ENCODE measurements around the gene CACNA1C. TPM values are rescaled to one million over a fixed set of nuclear protein-coding genes. Genes with fewer than 3 reads are reported as not detected.

CACNA1C gene
- total RNA-seq, 1 donor from 2014 or later, result 1.6 TPM

- DNase-seq (ENCODE audit: low read depth, low spot score), result no peak
- Mint-ChIP-seq H3K27me3 (ENCODE audit: low read depth) (no peaks in the 10 kb centered on the region), H3K9me3 (no peaks in the 10 kb centered on the region), H3K36me3 (ENCODE audit: low read depth) (no peaks in the 10 kb centered on the region), H3K4me3 (no peak overlapping the region), H3K4me1 (peaks cover 15% of the 10 kb centered on the region), H3K27ac (ENCODE audit: unreplicated experiment) (no peak overlapping the region)
- TF ChIP-seq, protein P1, sequence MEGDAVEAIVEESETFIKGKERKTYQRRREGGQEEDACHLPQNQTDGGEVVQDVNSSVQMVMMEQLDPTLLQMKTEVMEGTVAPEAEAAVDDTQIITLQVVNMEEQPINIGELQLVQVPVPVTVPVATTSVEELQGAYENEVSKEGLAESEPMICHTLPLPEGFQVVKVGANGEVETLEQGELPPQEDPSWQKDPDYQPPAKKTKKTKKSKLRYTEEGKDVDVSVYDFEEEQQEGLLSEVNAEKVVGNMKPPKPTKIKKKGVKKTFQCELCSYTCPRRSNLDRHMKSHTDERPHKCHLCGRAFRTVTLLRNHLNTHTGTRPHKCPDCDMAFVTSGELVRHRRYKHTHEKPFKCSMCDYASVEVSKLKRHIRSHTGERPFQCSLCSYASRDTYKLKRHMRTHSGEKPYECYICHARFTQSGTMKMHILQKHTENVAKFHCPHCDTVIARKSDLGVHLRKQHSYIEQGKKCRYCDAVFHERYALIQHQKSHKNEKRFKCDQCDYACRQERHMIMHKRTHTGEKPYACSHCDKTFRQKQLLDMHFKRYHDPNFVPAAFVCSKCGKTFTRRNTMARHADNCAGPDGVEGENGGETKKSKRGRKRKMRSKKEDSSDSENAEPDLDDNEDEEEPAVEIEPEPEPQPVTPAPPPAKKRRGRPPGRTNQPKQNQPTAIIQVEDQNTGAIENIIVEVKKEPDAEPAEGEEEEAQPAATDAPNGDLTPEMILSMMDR (conservative IDR thresholded peaks at IDR 0.05), result no peak
Measured at GRCh38 chr12:2359725-2360629, 307.2 kb downstream of the CACNA1C start.

GRCh38 chr12:2360630-2361170 lies 307.9 kb downstream of the CACNA1C start:
- Mint-ChIP-seq H3K4me1 (peaks cover 15% of the 10 kb centered on the region), H3K27me3 (ENCODE audit: low read depth) (no peaks in the 10 kb centered on the region), H3K4me3 (no peak overlapping the region), H3K27ac (ENCODE audit: unreplicated experiment) (no peak overlapping the region), H3K36me3 (ENCODE audit: low read depth) (no peaks in the 10 kb centered on the region), H3K9me3 (no peaks in the 10 kb centered on the region)
- TF ChIP-seq, protein P1 (conservative IDR thresholded peaks at IDR 0.05), result peak; percentile 55
- DNase-seq (ENCODE audit: low read depth, low spot score), result no peak

DNA sequence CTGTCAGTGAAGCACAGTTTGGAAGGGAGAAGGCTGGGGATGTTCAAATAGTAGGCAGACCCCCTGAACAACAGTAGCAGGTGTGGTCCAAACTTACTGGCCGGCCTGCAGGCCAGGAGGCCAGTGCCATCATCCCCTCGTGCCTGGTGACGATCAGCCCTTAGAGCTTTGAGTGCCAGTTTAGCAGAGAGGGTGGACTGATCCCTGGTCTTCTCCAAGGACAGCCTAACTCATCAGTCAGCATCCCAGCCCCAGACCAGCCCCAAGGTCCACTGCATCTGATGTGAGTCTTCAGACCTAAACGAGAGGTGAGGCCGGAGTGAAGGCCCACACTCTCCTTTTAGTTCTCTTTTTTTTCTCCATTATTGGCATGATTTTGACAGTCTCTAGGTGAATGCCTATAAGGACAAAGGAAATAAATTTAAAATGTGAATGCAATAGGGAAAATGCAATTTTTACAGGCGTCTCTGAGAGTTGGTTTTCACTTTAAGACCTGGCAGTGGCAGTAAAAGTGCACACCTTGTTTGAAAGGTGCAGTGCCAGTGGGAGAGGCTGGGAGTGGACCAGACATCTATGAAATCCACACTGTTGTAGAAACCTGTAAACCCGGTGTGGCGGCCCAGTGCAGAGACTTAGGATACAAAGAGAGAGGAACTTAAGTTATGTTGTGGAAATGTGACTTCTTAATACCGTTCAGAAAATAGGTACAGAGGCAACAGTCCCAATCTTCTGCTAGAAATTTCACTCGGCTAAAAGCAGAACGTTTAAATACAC lies 311.2 kb downstream of the CACNA1C start:
- Mint-ChIP-seq H3K4me1 (peaks cover 5% of the 10 kb centered on the region), H3K4me3 (no peak overlapping the region), H3K9me3 (peaks cover 5% of the 10 kb centered on the region), H3K36me3 (ENCODE audit: low read depth) (no peaks in the 10 kb centered on the region), H3K27ac (ENCODE audit: unreplicated experiment) (no peak overlapping the region), H3K27me3 (ENCODE audit: low read depth) (no peaks in the 10 kb centered on the region)
- TF ChIP-seq, protein P1 (conservative IDR thresholded peaks at IDR 0.05), result no peak
- no peak for DNase-seq (ENCODE audit: low read depth, low spot score)

DNA sequence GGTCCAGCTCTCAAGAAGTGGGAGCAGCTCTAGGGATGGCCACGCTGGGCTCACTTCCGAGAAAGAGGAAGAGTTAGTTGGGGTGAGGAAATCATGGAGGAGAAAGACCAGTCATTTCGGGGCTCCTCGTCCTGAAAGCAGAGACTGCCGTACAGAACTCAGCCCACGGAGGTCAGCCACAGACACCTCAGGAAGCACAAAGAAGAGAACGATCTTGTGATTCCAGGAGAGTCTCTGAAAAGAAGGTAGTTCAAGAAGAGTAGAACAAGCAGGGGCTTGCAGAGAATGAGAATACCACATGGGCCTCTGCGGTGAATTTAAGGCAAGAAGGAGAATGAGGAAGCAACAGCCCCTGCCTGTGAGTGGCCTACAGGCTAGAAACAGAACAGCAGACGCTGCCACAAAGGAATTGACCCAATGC lies 311.9 kb downstream of the CACNA1C start:
- Mint-ChIP-seq H3K27ac (ENCODE audit: unreplicated experiment) (no peak overlapping the region), H3K36me3 (ENCODE audit: low read depth) (no peaks in the 10 kb centered on the region), H3K9me3 (peaks cover 5% of the 10 kb centered on the region), H3K4me1 (peaks cover under 1% of the 10 kb centered on the region), H3K4me3 (no peak overlapping the region), H3K27me3 (ENCODE audit: low read depth) (no peaks in the 10 kb centered on the region)
- TF ChIP-seq, protein P1 (conservative IDR thresholded peaks at IDR 0.05), result peak; percentile 42
- no peak for DNase-seq (ENCODE audit: low read depth, low spot score)

DNA sequence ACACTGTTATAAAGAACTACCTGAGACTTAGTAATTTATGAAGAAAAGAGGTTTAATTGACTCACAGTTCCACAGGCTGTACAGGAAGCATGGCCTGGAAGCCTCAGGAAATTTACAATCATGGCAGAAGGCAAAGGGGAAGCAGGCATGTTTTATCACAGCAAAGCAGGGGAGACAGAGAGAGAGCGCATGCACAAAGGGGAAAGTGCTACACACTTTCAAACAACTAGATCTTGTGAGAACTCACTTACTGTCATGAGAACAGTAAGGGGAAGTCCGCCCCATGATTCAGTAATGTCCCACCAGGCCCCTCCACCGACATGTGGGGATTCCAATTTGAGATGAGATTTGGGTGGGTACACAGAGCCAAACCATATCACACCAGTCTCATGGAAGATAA lies 313.9 kb downstream of the CACNA1C start:
- H3K36me3 Mint-ChIP-seq (ENCODE audit: low read depth), result no peaks in the 10 kb centered on the region
- TF ChIP-seq, protein P1 (conservative IDR thresholded peaks at IDR 0.05), result no peak
- DNase-seq (ENCODE audit: low read depth, low spot score), result no peak
- no peaks in the 10 kb centered on the region for H3K27me3 Mint-ChIP-seq (ENCODE audit: low read depth)
- H3K4me1 Mint-ChIP-seq, result no peaks in the 10 kb centered on the region
- no peak overlapping the region for H3K27ac Mint-ChIP-seq (ENCODE audit: unreplicated experiment)
- no peak overlapping the region for H3K4me3 Mint-ChIP-seq
- peaks cover 5% of the 10 kb centered on the region for H3K9me3 Mint-ChIP-seq
